Panc1 (cell line): ENCODE results near the gene NAPSA. TPM values are rescaled to one million over a fixed set of nuclear protein-coding genes. Genes with fewer than 3 reads are reported as not detected.

ENCODE experiments used
- ATAC-seq: fragments of 200-7000 bp; cut with Tn5 transposase; 2 replicates; pipeline ENCODE4 v1.9.1; 2020; ENCODE audit warnings: mild to moderate bottlenecking, moderate library complexity
- BruUV-seq: library from RNA; stranded (reverse); fragments of 400-500 nt; replicated peaks from 2 replicates; lab custom pipeline; 2021; lab: Mats Ljungman, UMichigan
- CTCF ChIA-PET: fragments of 300-600 bp; sonication (Branson Sonifier 250); formaldehyde crosslinking; loops from one replicate; lab custom pipeline; 2022; ENCODE audit warnings: antibody characterized with exemption; lab: Charles Lee
- POLR2A ChIA-PET: fragments of 300-600 bp; sonication (Branson Sonifier 250); formaldehyde crosslinking; loops from one replicate; lab custom pipeline; 2022; ENCODE audit warnings: antibody characterized with exemption; lab: Charles Lee
- DNase-seq: peaks from one replicate; pipeline ENCODE4 v3.0.0-alpha.2; 2010; ENCODE audit warnings: low read depth, low spot score
- H3K27ac ChIP-seq: 2 replicates; pipeline ENCODE4 v1.5.1; 2011; ENCODE audit warnings: mild to moderate bottlenecking, low read length, inconsistent platforms
- H3K27me3 ChIP-seq: fragments of 200-500 bp; sonication (Bioruptor generic); 2 replicates; pipeline ENCODE4 v1.6.0; 2014; ENCODE audit warnings: low read length, inconsistent platforms; ENCODE audit not compliant: control insufficient read depth, insufficient read depth
- H3K36me3 ChIP-seq: fragments of 200-500 bp; sonication (Bioruptor generic); 2 replicates; pipeline ENCODE4 v1.5.1; 2014; ENCODE audit warnings: inconsistent platforms, mild to moderate bottlenecking, low read length, moderate library complexity; ENCODE audit not compliant: control insufficient read depth, insufficient read depth
- H3K4me1 ChIP-seq: 2 replicates; pipeline ENCODE4 v1.5.1; 2011; ENCODE audit warnings: inconsistent platforms, mild to moderate bottlenecking, low read length, moderate library complexity; ENCODE audit not compliant: control insufficient read depth, insufficient read depth
- H3K4me3 ChIP-seq, 2 experiments: 2 replicates each; pipeline ENCODE4 v1.5.1; 2011 to 2012; ENCODE audit warnings: low read depth in 2 of 2, low read length in 2 of 2, mild to moderate bottlenecking in 2 of 2, inconsistent platforms in 1 of 2, moderate library complexity in 1 of 2
- H3K9me3 ChIP-seq: fragments of 200-500 bp; sonication (Bioruptor generic); 2 replicates; pipeline ENCODE4 v1.5.1; 2014; ENCODE audit warnings: low read depth, mild to moderate bottlenecking, inconsistent platforms, low read length, moderate library complexity; ENCODE audit not compliant: control insufficient read depth, insufficient read depth
- POLR2AphosphoS5 ChIP-seq: IDR thresholded peaks from 2 replicates; pipeline ENCODE4 v1.6.1; 2012; ENCODE audit warnings: mild to moderate bottlenecking, low read depth, low read length, moderate library complexity
- SIN3A ChIP-seq: IDR thresholded peaks from 2 replicates; pipeline ENCODE4 v1.6.1; 2012; ENCODE audit warnings: low read depth, mild to moderate bottlenecking, low read length, moderate library complexity, borderline replicate concordance; ENCODE audit not compliant: insufficient read depth
- TCF7L2 ChIP-seq: IDR thresholded peaks from 2 replicates; pipeline ENCODE4 v1.6.1; 2011; ENCODE audit warnings: mild to moderate bottlenecking, low read depth, low read length, inconsistent platforms
- in situ Hi-C: cut with HindIII; loops from 2 replicates; pipeline ENCODE4 v1.10.0; 2016; ENCODE audit warnings: low sequenced_read_pairs, low pct_unique_long_range_greater_than_20kb
- intact Hi-C: fragments of 100-400 bp; cut with micrococcal nuclease; formaldehyde crosslinking; loops from one replicate; pipeline ENCODE4 v1.10.0; 2022; ENCODE audit not compliant: unreplicated experiment
- total RNA-seq: library from RNA; stranded (reverse); gene quantifications from one replicate; pipeline ENCODE4 v1.2.1, GENCODE V29; 2021; ENCODE audit not compliant: unreplicated experiment
- TF ChIP-seq, protein P1 (sequence below): fragments of 450-650 bp; IDR thresholded peaks from 2 replicates; pipeline ENCODE4 v1.5.1; 2017; ENCODE audit warnings: mild to moderate bottlenecking
- TF ChIP-seq, protein P2 (sequence below), 2 experiments: IDR thresholded peaks; 2 replicates each; pipeline ENCODE4 v1.6.1; 2011 to 2012; ENCODE audit warnings: low read depth in 2 of 2, control low read depth in 1 of 2, low read length in 1 of 2, mild to moderate bottlenecking in 1 of 2, moderate library complexity in 1 of 2; ENCODE audit not compliant: insufficient read depth in 1 of 2

The NAPSA gene
- total RNA-seq, 1 experiment from 2014 or later, result 2.5 TPM

DNA sequence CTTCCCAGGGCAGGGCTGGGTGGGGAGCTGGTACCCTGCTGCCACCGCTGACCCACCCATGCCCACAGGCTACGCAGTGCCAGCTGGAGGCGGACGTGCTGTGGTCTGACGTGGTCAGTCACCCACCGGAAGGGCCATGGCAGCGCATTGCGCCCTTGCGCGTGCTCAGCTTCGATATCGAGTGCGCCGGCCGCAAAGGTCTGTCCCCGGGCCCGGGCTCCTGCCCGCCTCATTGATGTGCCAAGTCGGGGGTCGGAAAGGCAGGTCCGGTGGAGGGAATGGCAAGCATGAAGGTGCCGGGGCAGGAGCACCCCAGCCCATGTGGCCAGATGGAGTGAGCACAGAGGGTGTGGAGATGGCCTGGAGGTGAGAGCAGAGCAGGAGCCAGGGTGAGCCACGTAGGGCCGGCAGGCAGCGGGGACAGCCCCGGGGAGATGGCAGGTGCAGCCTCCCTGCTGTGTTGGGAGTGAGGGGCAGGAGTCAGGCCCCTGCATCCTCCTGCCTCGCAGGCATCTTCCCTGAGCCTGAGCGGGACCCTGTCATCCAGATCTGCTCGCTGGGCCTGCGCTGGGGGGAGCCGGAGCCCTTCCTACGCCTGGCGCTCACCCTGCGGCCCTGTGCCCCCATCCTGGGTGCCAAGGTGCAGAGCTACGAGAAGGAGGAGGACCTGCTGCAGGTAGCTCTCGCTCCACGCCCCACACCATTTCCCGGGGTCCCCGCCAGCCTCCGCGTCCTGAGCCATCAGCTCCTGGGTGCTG, 37.3 kb upstream of the NAPSA start:
- ATAC-seq, result no peak
- ChIA-PET POLR2A (interaction anchor here (1.0 kb wide), 1 partner anchor 26 kb away, joined by 3 read pairs; no protein-coding TSS in a partner anchor), CTCF (no interaction called here)
- Histone ChIP-seq H3K4me3 (no peak overlapping the region), H3K9me3 (no peaks in the 10 kb centered on the region), H3K36me3 (no peaks in the 10 kb centered on the region), H3K4me1 (no peaks in the 10 kb centered on the region), H3K27me3 (no peaks in the 10 kb centered on the region), H3K27ac (no peak overlapping the region)
- TF ChIP-seq TCF7L2 (no peak), SIN3A (no peak), POLR2AphosphoS5 (no peak)
- TF ChIP-seq, protein P1, sequence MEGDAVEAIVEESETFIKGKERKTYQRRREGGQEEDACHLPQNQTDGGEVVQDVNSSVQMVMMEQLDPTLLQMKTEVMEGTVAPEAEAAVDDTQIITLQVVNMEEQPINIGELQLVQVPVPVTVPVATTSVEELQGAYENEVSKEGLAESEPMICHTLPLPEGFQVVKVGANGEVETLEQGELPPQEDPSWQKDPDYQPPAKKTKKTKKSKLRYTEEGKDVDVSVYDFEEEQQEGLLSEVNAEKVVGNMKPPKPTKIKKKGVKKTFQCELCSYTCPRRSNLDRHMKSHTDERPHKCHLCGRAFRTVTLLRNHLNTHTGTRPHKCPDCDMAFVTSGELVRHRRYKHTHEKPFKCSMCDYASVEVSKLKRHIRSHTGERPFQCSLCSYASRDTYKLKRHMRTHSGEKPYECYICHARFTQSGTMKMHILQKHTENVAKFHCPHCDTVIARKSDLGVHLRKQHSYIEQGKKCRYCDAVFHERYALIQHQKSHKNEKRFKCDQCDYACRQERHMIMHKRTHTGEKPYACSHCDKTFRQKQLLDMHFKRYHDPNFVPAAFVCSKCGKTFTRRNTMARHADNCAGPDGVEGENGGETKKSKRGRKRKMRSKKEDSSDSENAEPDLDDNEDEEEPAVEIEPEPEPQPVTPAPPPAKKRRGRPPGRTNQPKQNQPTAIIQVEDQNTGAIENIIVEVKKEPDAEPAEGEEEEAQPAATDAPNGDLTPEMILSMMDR, result no peak
- TF ChIP-seq, protein P2, sequence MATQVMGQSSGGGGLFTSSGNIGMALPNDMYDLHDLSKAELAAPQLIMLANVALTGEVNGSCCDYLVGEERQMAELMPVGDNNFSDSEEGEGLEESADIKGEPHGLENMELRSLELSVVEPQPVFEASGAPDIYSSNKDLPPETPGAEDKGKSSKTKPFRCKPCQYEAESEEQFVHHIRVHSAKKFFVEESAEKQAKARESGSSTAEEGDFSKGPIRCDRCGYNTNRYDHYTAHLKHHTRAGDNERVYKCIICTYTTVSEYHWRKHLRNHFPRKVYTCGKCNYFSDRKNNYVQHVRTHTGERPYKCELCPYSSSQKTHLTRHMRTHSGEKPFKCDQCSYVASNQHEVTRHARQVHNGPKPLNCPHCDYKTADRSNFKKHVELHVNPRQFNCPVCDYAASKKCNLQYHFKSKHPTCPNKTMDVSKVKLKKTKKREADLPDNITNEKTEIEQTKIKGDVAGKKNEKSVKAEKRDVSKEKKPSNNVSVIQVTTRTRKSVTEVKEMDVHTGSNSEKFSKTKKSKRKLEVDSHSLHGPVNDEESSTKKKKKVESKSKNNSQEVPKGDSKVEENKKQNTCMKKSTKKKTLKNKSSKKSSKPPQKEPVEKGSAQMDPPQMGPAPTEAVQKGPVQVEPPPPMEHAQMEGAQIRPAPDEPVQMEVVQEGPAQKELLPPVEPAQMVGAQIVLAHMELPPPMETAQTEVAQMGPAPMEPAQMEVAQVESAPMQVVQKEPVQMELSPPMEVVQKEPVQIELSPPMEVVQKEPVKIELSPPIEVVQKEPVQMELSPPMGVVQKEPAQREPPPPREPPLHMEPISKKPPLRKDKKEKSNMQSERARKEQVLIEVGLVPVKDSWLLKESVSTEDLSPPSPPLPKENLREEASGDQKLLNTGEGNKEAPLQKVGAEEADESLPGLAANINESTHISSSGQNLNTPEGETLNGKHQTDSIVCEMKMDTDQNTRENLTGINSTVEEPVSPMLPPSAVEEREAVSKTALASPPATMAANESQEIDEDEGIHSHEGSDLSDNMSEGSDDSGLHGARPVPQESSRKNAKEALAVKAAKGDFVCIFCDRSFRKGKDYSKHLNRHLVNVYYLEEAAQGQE (IDR thresholded peaks at IDR 0.05; ENCODE audit: insufficient read depth in 1 of 2, low read depth in 2 of 2, low read length in 1 of 2), result no peak
- in situ Hi-C loops (no loop called here), intact Hi-C loops (no loop called here)
- DNase-seq, result no peak
- BruUV-seq, result no TSS peak

DNA sequence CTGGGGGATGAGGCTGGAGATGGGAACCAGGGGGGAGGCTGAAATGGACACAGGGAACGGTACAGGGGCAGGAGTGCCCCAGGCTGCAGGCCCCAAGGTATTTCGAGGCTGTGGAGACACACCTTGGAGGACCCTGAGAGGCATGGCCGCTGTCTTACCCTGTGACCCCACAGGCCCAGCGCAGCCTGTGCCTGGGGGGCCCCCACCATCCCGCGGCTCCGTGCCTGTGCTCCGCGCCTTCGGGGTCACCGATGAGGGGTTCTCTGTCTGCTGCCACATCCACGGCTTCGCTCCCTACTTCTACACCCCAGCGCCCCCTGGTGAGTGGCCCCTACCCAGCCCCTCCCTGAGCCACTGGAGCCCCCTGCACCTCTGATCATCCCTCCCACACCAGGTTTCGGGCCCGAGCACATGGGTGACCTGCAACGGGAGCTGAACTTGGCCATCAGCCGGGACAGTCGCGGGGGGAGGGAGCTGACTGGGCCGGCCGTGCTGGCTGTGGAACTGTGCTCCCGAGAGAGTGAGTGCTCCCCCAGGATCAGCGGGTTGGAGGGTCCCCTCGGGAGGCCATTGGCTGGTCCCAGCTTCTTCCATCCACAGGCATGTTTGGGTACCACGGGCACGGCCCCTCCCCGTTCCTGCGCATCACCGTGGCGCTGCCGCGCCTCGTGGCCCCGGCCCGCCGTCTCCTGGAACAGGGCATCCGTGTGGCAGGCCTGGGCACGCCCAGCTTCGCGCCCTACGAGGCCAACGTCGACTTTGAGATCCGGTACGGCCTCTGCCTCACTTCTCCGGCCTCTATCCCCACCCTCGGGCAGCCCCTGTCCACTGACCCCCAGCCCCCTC, 36.4 kb upstream of the NAPSA start:
- no peak for DNase-seq
- intact Hi-C loops, result no loop called here
- TSS peak; percentile 50 for BruUV-seq
- in situ Hi-C loops, result no loop called here
- no peaks in the 10 kb centered on the region for H3K36me3 ChIP-seq
- no peaks in the 10 kb centered on the region for H3K4me1 ChIP-seq
- no peak overlapping the region for H3K4me3 ChIP-seq
- ChIA-PET POLR2A (interaction anchor here (1.0 kb wide), 1 partner anchor 26 kb away, joined by 3 read pairs; no protein-coding TSS in a partner anchor), CTCF (no interaction called here)
- H3K9me3 ChIP-seq, result no peaks in the 10 kb centered on the region
- no peaks in the 10 kb centered on the region for H3K27me3 ChIP-seq
- TF ChIP-seq, protein P1, result no peak
- TF ChIP-seq TCF7L2 (no peak), SIN3A (no peak), POLR2AphosphoS5 (no peak)
- no peak overlapping the region for H3K27ac ChIP-seq
- no peak for ATAC-seq
